EH (cell line): ENCODE results near the gene LRTM1.

Source experiments
- DNase-seq: peaks from one replicate; pipeline ENCODE4 v3.0.0-alpha.2; 2015; ENCODE audit warnings: low read depth

The LRTM1 gene

GRCh38 chr3:54928046-54928770 is at the start of gene LRTM1:
Gene LRTM1 (minus strand): TSS chr3:54928059. CDS start chr3:54927911, 148 bp downstream.
- no peak for DNase-seq

- no peak for DNase-seq
These were observed 49.6 kb upstream of the LRTM1 start for GRCh38 chr3:54977439-54977838.

- DNase-seq: peak; percentile 58
These were observed 43.0 kb upstream of the LRTM1 start for GRCh38 chr3:54970895-54971294.

- DNase-seq: no peak
These were observed 41.8 kb upstream of the LRTM1 start for GRCh38 chr3:54969652-54970051.

GRCh38 chr3:54968546-54969172 is 40.8 kb upstream of the LRTM1 start:
- DNase-seq: peak; percentile 89

- DNase-seq: peak; percentile 89
These were observed 39.9 kb upstream of the LRTM1 start for GRCh38 chr3:54967731-54968161.

- no peak for DNase-seq
These were observed 39.1 kb upstream of the LRTM1 start for GRCh38 chr3:54966979-54967378.

GRCh38 chr3:54965746-54966145 is 37.9 kb upstream of the LRTM1 start:
- DNase-seq: peak; percentile 95

GRCh38 chr3:54964081-54964480 is 36.2 kb upstream of the LRTM1 start:
- DNase-seq: peak; percentile 54

- no peak for DNase-seq
These were observed 35.8 kb upstream of the LRTM1 start for GRCh38 chr3:54963641-54964040.

GRCh38 chr3:54962200-54962599 is 34.3 kb upstream of the LRTM1 start:
- DNase-seq: no peak

GRCh38 chr3:54960701-54961100 is 32.8 kb upstream of the LRTM1 start:
- DNase-seq: peak; percentile 83

GRCh38 chr3:54960082-54960481 is 32.2 kb upstream of the LRTM1 start:
- DNase-seq: peak; percentile 40

GRCh38 chr3:54957711-54958110 is 29.9 kb upstream of the LRTM1 start:
- peak; percentile 56 for DNase-seq

GRCh38 chr3:54955941-54956340 is 28.1 kb upstream of the LRTM1 start:
- no peak for DNase-seq

GRCh38 chr3:54955496-54955895 is 27.6 kb upstream of the LRTM1 start:
- no peak for DNase-seq

GRCh38 chr3:54954521-54954920 is 26.7 kb upstream of the LRTM1 start:
- peak; percentile 85 for DNase-seq

- peak; percentile 98 for DNase-seq
These were observed 26.2 kb upstream of the LRTM1 start for GRCh38 chr3:54954022-54954421.

GRCh38 chr3:54951405-54951804 is 23.5 kb upstream of the LRTM1 start:
- peak; percentile 94 for DNase-seq

- no peak for DNase-seq
These were observed 22.6 kb upstream of the LRTM1 start for GRCh38 chr3:54950391-54951003.

- no peak for DNase-seq
These were observed 21.7 kb upstream of the LRTM1 start for GRCh38 chr3:54949491-54950044.

GRCh38 chr3:54941690-54942362 is 14.0 kb upstream of the LRTM1 start:
- no peak for DNase-seq
